ENCODE data around the gene GRXCR2. TPM values are rescaled to one million over a fixed set of nuclear protein-coding genes. Genes with fewer than 3 reads are reported as not detected.
"Not testable (repeated sequence)": the region's sequence is repeated elsewhere in the genome, so short reads cannot be mapped to it uniquely, and the experiment has no call there.

Gene GRXCR2
- total RNA-seq, 1 donor from 2014 or later = not detected

DNA sequence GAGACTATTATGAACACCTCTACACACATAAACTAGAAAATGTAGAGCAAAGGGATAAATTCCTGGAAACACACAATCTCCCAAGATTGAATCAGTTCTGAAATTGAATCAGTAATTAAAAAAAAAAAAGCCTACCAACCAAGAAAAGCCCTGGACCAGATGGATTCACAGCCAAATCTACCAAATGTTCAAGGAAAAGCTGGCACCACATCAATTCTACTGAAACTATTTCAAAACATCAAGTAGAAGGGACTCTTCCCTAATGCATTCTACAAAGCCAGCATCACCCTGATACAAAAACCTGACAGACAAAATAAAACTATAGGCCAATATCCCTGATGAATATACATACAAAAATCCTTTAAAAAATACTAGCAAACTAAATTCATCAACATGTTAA is 25.4 kb upstream of the GRXCR2 start:
- no peaks in the 10 kb centered on the region for H3K4me1 Mint-ChIP-seq (ENCODE audit: low read depth, unreplicated experiment)
- Histone ChIP-seq H3K9ac (ENCODE audit: low read length) (no peak overlapping the region), H3K27me3 (ENCODE audit: insufficient read depth, low read length) (no peaks in the 10 kb centered on the region), H3K4me3 (ENCODE audit: insufficient read depth, low read depth, low read length) (no peak overlapping the region), H3K27ac (ENCODE audit: low read depth, low read length) (no peak overlapping the region), H3K9me3 (ENCODE audit: insufficient read depth, low read depth, low read length) (no peaks in the 10 kb centered on the region), H2AFZ (ENCODE audit: low read depth, low read length) (no peak overlapping the region), H4K20me1 (ENCODE audit: insufficient read depth, low read length) (no peaks in the 10 kb centered on the region), H3K4me2 (ENCODE audit: low read length) (no peak overlapping the region), H3K36me3 (ENCODE audit: insufficient read depth, low read length) (no peaks in the 10 kb centered on the region), H3K4me1 (ENCODE audit: insufficient read depth, low read length) (no peaks in the 10 kb centered on the region), H3K79me2 (ENCODE audit: insufficient read depth, low read length) (no peaks in the 10 kb centered on the region)
- peaks cover 22% of the 10 kb centered on the region for H3K9me3 Mint-ChIP-seq (ENCODE audit: unreplicated experiment)
- no peaks in the 10 kb centered on the region for H3K36me3 Mint-ChIP-seq (ENCODE audit: low read depth, unreplicated experiment)
- FAIRE-seq = no peak
- H3K27ac Mint-ChIP-seq (ENCODE audit: unreplicated experiment) = no peak overlapping the region
- DNase-seq (ENCODE audit: low read depth) = no peak
- H3K27me3 Mint-ChIP-seq (ENCODE audit: low read depth, unreplicated experiment) = no peaks in the 10 kb centered on the region
- TF ChIP-seq, protein P1, sequence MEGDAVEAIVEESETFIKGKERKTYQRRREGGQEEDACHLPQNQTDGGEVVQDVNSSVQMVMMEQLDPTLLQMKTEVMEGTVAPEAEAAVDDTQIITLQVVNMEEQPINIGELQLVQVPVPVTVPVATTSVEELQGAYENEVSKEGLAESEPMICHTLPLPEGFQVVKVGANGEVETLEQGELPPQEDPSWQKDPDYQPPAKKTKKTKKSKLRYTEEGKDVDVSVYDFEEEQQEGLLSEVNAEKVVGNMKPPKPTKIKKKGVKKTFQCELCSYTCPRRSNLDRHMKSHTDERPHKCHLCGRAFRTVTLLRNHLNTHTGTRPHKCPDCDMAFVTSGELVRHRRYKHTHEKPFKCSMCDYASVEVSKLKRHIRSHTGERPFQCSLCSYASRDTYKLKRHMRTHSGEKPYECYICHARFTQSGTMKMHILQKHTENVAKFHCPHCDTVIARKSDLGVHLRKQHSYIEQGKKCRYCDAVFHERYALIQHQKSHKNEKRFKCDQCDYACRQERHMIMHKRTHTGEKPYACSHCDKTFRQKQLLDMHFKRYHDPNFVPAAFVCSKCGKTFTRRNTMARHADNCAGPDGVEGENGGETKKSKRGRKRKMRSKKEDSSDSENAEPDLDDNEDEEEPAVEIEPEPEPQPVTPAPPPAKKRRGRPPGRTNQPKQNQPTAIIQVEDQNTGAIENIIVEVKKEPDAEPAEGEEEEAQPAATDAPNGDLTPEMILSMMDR (IDR thresholded peaks at IDR 0.05; ENCODE audit: insufficient read depth, low read depth, low read length) = no peak
- H3K4me3 Mint-ChIP-seq (ENCODE audit: unreplicated experiment) = no peak overlapping the region

- not testable (repeated sequence) for H3K4me1 ChIP-seq (ENCODE audit: insufficient read depth, low read length); H3K36me3 ChIP-seq (ENCODE audit: insufficient read depth, low read length); H3K27ac Mint-ChIP-seq (ENCODE audit: unreplicated experiment); H3K9ac ChIP-seq (ENCODE audit: low read length); H3K4me3 ChIP-seq (ENCODE audit: insufficient read depth, low read depth, low read length); H3K27me3 Mint-ChIP-seq (ENCODE audit: low read depth, unreplicated experiment); H4K20me1 ChIP-seq (ENCODE audit: insufficient read depth, low read length); H3K27me3 ChIP-seq (ENCODE audit: insufficient read depth, low read length); H3K27ac ChIP-seq (ENCODE audit: low read depth, low read length); H3K4me3 Mint-ChIP-seq (ENCODE audit: unreplicated experiment); DNase-seq (ENCODE audit: low read depth); H3K9me3 ChIP-seq (ENCODE audit: insufficient read depth, low read depth, low read length); H3K4me1 Mint-ChIP-seq (ENCODE audit: low read depth, unreplicated experiment); H3K4me2 ChIP-seq (ENCODE audit: low read length); H3K79me2 ChIP-seq (ENCODE audit: insufficient read depth, low read length); H2AFZ ChIP-seq (ENCODE audit: low read depth, low read length); FAIRE-seq; H3K36me3 Mint-ChIP-seq (ENCODE audit: low read depth, unreplicated experiment)
- H3K9me3 Mint-ChIP-seq (ENCODE audit: unreplicated experiment) = peaks cover 19% of the 10 kb centered on the region
These were observed 18.6 kb upstream of the GRXCR2 start for GRCh38 chr5:145891378-145891777.

DNA sequence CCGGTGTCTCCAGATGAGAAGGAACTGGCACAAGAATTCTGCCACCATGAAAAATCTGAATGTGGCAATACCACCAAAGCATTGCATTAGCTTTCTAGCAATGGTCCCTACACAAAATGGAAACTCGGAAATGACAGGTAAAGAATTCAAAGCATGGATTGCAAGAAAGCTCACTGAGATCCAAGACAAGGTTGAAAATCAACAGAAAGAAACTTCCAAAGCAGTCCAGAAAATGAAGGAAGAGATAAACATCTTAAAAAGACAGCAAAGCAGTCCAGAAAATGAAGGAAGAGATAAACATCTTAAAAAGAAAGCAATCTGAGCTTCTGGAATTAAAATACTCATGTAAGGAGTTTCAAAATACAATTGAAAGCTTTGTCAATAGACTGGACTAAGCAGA is 16.8 kb upstream of the GRXCR2 start:
- FAIRE-seq = peak; percentile 58
- Histone ChIP-seq H3K9ac (ENCODE audit: low read length) (no peak overlapping the region), H3K27ac (ENCODE audit: low read depth, low read length) (no peak overlapping the region), H3K4me3 (ENCODE audit: insufficient read depth, low read depth, low read length) (no peak overlapping the region), H3K4me1 (ENCODE audit: insufficient read depth, low read length) (no peaks in the 10 kb centered on the region), H3K9me3 (ENCODE audit: insufficient read depth, low read depth, low read length) (no peaks in the 10 kb centered on the region), H4K20me1 (ENCODE audit: insufficient read depth, low read length) (no peaks in the 10 kb centered on the region), H2AFZ (ENCODE audit: low read depth, low read length) (no peak overlapping the region), H3K36me3 (ENCODE audit: insufficient read depth, low read length) (no peaks in the 10 kb centered on the region), H3K79me2 (ENCODE audit: insufficient read depth, low read length) (no peaks in the 10 kb centered on the region), H3K27me3 (ENCODE audit: insufficient read depth, low read length) (no peaks in the 10 kb centered on the region), H3K4me2 (ENCODE audit: low read length) (no peak overlapping the region)
- Mint-ChIP-seq H3K4me3 (ENCODE audit: unreplicated experiment) (no peak overlapping the region), H3K9me3 (ENCODE audit: unreplicated experiment) (peaks cover 10% of the 10 kb centered on the region), H3K4me1 (ENCODE audit: low read depth, unreplicated experiment) (no peaks in the 10 kb centered on the region), H3K27me3 (ENCODE audit: low read depth, unreplicated experiment) (no peaks in the 10 kb centered on the region), H3K36me3 (ENCODE audit: low read depth, unreplicated experiment) (peaks cover 3% of the 10 kb centered on the region), H3K27ac (ENCODE audit: unreplicated experiment) (no peak overlapping the region)
- DNase-seq (ENCODE audit: low read depth) = no peak
- no peak for TF ChIP-seq EZH2 (IDR thresholded peaks at IDR 0.05; ENCODE audit: insufficient read depth, low read length)
- TF ChIP-seq, protein P1 (IDR thresholded peaks at IDR 0.05; ENCODE audit: insufficient read depth, low read depth, low read length) = no peak

All from astrocyte (in vitro differentiated cells and primary cell).